HG02571 (cell line): ENCODE measurements around the gene EYA4.

ENCODE experiments used
- ATAC-seq: cut with Tn5 transposase; IDR thresholded peaks from one replicate; pipeline ENCODE4 v1.9.1; 2021; ENCODE audit warnings: mild to moderate bottlenecking, moderate library complexity; ENCODE audit not compliant: unreplicated experiment

EYA4 gene

DNA sequence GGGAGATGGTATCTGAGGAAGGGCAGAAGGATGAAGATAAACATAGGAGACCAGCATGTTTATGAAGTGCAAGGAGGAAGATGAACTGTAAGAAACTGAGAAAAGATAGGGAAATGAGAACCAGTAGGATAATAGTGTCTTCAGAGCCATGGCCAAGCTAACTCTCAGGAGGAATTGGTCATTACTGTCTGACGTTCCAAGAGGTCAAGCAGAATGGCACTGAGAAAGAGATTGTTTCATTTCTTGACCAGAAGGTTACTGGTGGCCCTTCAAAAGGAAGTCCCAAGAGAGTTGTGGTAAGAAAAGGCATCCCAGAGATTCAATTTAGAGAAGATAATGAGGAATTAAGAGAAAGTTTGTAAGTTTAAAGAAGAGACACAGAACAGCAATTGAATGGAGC is 47.5 kb downstream of the EYA4 start:
- ATAC-seq = no peak

DNA sequence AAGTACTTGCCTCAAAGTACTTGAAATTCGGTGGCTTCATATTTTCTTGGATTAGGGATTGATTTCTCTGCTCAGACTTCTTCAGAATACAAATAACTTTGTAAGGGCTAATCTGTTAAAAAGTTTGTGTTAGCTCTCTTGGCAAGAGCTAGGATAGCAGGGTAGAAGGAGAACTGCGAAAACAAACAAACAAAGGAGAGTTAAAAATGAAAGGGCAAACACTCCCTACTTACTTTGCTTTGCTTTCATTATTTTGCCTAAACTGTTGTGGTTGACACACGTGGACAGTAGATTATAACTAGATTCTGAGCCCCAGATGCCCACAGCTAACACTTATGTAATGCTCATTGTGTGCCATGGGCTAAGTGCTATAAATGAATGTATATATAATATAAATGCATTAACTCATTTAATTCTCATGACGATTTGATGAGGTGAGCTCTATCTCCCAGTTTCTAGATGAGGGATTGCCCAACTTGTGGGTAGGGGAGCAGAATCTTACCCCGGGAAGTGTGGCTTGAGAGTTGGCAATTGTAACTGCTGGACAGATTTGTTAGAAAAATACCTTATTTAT is 48.7 kb downstream of the EYA4 start:
- no peak for ATAC-seq

DNA sequence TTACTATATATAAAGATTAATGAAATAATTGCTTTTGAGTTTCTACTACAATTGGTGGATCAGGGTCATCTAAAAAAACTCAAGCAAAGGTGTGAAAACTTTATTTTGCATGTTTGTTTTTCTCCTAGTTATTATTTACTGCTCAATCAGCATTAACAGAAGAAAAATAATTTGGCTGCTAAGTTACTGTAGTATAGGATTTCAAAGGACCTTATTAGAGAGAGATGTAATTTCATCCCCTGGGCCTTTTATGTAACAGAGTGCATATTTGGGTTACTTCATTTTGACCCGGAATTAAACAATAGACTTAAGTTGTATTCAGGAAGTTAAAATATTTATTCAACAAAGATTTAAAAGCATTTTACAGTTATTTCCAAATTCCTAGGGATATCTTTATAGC is 49.8 kb downstream of the EYA4 start:
- no peak for ATAC-seq

DNA sequence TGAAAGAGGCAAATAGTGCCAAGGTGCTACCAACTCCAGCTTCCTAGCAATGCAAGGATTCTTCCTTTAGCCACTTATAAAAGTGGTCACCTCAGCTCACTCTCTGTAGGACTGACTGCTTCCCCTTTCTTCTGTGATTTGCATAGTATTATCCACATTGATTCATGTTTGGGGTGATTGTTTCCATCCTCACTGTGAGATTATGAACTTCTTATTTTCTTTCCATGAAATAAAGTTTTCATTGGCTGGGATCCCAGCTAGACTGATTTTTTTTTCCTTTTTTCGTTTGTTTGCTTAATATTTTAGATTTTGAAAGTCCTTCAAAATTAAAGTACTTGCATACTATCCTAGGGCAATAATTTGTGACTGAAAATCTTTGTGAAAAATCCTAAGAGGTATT is 50.5 kb downstream of the EYA4 start:
- ATAC-seq = no peak

DNA sequence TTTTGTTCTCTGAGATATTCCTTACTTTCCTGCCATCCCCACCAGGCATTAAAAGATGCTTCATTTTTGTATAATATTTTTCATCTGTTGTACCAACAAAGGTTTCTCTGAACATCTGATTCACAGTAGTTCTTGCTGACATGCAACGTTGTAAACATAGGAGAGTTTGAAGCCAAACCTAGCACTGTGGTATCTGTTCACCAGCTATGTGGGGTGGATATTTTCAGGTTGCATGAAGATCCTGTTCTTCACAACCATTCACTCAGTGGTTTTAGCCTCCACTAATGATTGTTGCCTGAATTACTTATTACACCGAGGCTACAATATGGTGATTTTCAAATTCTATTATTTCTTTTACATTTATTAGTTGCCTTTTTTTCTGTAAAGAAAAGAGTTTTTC is 56.5 kb downstream of the EYA4 start:
- ATAC-seq = no peak

DNA sequence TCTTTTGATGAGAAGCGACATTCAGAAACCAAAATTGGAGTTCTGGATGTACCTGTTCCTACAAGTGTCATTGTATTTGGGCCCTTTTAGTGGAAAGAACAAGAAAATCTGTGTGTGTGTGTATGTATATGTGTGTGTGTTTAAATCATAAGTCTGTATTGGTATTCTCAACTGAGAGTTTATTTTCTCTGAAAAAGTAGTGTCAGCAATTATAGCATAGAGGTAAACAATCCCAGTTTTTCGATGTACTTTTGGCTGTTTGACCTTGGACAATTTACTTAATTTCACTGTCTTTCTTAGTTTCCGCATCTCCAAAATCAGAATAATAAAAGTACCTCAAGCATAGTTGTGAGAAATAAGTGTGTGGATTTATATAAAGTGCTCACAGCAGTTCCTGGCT is 57.2 kb downstream of the EYA4 start:
- ATAC-seq = no peak

DNA sequence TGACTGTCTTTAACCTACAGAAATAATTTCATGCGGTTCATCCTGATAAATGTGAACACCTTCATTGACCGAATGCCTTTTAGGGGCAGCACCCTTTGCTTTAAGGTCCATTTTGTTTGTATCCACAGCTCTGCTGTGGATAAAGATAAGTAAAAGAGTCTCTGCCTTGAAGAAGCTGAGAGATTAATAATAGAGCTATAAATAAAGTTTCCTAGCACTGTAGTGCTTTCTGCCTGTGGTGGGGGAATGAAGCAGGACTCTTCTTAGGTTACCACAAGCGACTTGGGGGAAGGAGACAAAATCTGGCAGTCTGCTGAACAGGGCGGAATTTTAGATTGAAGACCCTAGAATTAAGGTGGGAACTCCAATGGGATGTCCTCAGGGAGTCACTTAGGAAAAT is 57.6 kb downstream of the EYA4 start:
- no peak for ATAC-seq

DNA sequence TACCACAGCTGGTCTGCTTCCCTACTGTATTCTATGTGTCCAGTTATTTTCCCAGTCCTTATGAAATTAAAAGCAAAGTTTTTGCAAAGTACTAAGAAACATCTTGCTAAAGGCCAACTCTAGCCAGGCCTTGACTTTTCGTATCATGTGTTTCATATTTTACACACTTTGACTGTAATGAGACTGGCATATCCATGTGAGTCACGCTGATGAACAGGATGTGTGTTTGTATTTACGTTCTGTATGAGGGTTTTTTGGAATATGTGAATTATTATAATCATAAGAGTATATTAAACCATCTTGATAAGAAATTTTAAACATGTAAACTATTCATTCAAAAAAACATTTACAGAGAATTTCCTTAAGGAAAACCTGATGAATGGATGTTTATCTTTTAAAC is 59.7 kb downstream of the EYA4 start:
- ATAC-seq = no peak

DNA sequence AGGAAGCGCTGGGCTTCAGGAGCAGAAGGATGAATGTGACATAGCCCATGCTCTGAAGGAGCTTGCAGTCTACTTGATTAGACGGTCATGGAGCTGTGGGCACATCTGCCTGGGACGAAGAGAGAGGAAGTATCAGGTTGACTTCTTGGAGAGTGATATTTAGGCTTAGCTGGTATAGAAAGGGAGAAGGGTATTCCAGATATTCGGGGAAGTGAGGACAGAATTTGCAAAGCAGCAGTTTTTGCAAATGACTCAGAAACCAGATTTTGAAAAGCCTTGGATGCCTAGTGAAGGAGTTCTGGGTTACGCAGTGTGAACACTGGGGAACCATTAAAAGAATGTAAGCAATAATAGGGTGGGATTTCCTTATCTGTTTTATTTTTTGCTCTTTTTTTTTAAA is 60.7 kb downstream of the EYA4 start:
- no peak for ATAC-seq

DNA sequence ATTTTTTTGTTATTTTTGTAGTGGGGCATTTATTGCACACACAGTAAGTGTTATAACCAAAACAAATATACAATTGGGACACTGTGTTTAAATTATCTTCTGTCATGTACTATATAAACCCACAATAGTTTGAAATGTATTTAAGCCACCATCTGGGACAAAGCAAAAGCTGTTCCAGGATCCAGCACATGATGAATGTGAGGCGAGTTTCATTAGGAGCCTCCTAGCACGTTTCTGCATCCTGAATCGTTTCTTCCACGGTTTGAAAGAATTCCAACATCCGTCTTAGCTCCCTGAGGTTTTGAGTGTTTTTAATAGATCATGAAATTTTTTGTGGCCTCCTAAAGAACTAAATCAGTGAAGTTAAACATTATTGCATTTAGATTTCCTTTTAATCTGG is 65.8 kb downstream of the EYA4 start:
- no peak for ATAC-seq

DNA sequence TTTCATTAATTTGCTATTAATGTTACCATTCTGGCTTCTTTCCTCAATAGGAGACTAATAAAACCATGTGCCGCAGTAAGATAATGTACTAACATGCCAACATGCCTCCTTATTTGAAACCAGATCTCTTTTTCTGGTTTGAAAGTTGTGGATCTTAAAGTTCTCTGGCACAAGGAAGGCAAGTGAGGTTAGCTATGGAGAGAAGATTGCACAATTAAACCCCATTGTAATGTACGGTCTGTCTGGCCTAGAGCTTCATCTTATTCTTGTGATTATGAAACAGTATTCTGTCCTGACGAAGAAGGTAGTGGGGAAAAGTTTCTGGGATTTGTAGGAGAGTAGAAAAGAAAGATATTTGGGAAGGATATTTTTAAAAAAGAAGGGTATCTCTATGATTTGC is 68.4 kb downstream of the EYA4 start:
- ATAC-seq = no peak

DNA sequence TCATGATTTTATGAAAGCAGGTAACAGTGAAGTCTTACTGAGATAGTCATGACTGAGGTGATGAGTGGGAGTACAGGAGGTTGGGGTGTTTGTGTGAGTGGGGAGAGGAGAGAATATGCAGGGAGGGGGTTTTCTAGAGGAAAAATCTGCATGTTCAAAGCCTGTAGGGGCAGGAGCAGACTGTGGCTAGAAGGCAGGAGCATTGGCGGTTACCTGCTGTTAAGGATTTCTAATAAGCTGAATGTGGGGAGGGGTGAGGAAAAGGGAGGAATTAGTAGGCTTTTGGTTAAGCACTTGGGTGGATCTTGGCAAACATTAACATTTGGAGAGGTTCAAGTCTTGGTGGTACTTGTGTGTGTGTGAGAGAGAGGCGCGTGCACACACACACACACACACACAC is 70.8 kb downstream of the EYA4 start:
- ATAC-seq = no peak

DNA sequence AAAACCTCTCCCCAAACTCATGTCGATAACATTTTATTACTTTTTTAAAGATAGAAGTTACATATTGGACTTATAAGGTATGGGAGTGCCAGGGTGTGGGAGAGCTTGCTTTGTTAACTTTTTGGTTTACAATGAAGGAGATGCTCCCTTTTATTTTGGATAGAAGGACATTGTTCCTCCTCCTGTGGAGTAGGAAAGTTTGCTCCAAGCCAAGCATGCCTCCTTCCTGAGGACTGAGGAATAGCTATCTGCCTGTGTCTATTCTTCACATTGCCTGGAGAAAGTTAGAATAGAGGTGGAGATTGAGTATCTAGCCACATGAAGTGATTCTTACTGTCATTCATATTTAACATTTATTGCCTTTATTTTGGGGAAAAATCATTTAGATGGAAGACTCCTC is 71.9 kb downstream of the EYA4 start:
- no peak for ATAC-seq

DNA sequence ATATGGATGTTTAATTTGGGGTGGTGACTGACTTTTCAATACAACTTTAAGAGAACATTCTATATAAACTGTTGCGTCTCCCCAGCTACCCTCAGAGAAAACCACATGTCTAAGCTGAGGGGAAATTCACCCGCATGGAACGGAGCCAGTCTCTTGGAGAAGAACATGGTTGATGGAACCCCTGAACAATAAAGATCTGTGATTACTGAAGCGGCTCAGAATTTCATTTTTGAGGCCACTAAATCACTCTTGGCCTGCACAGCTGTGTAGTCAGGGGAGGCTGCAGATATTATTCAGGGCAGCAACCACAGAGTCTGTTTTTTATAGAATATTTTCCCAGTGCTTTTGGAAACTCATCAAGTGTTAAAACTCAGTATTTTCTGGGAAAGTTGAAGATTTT is 73.8 kb downstream of the EYA4 start:
- ATAC-seq = no peak

DNA sequence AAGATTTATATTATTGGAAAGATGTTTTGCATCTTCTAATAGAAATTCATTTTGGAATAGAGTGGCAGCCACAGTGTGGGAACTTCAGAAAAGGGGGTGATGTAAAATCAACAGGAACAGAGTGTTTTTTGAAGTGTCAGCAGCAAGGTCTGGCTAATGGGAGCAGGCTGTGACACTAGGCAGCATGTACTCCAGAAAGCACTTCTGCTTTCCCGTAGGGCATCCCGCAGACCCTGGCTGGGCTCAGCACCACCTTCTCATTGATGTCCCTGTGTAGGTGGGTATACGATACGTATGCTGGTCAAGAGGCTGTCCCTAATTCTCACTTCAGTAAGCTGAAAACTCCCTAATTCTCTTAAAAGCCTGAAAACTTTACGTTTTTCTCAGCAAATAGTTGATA is 74.7 kb downstream of the EYA4 start:
- no peak for ATAC-seq

DNA sequence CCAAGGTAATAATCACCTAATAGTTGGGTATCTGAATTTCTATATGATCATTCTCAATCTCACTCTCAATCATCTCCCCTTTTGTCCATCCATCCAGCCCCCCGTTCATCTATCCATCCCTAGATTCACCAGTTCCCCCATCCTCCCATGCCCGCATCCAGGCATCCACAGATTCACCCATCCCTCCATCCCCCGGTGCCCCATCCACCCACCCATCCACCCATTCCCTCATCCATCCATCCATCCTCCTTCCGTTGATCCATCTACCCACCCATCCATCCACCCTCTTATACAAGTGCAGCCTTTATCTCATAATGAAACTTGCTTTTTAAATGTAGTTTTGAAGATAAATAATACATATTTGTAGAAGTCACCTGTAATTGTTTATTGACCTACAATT is 76.5 kb downstream of the EYA4 start:
- no peak for ATAC-seq

DNA sequence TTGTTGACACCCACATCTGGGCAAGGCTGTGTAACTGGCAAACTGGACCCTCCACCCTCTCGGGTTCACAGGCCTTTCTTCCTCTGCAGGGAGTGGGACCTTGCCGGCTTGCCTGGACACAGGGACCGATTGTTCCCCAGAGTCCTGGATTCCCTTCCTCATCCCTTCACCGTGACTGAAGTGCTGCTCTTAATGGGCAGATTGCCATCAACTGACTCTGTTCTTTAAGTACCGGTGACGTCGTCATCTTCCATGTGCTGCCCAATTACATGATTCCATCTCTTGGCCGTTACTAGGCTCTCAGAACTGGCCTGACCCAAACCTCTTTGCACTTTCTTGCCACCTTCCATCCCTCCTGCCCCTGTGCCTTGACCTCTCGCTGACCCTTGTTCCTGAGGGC is 85.4 kb downstream of the EYA4 start:
- ATAC-seq = no peak

DNA sequence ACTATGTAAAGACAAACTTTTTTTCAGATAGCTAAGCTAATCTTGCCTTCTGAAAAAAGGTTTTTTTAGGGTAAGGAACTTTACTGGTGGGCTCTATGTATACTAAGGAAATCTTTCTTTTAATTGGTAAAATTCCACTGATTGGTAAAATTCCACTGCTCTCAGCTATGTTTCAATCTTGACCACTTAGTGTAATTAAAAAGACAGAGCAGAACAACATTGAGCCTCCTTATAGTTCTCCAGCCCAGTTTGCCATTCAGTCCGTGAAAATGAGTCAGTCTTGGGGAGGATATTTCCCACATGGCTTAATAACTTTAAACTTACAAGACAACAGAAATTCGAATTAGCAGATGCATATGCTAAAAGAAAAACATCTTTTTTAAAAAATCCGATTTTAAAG is 92.7 kb downstream of the EYA4 start:
- no peak for ATAC-seq

DNA sequence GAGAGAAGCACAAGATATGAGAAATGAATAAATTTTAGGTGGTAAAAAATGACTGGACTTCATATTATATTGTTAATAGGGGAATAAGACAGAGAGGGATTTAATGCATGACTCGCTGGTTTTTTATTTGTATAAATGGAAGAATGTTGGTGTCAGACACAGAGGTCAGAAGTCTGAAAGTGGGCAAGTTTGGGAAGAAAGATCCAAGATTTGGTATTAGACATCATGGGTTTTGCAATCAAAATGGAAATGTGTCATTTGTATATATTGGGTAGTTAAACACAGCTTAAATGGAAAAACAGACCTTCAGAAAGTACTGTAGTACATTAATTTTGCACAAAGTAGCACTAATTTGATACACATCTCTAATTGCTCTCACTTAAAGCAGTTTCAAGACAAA is 96.2 kb downstream of the EYA4 start:
- ATAC-seq = no peak

DNA sequence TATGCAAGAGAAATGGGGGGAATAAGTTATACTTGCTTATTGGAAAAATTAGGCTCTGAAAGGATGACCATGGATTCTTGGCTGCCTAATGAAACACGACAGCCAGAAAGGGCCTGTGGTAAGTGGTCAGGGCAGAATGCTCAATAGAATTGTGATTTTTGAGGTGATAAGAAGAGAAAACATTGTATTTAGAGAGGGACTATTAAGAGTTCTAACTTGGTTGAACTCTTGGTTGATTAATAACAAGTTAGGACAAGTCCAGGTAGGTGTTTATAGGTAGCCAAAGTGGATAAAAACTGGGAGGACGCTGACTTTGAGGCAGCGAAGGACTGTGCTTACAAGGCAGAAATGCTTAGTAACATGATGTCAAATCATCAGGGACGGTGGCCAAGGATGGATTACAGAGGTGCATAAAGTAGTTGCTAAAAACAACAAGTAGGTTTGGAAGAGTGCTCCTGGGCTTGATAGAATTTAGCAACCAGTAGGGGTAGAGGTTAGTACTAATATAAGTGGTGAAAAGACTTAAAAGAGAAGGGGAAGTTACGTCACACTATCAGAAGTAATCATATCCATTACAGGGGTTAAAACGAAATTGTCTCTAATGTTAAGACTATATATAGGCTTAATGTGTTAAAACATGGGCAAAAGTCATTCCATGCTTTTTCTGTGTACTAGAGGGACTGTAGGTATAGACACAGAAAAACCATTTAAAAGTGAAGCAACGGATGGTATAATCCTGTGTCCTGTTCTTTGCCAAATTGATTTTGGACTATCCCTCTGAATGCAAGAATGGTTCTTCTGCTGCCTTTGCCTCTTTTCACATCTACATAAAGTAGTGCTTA is 98.6 kb downstream of the EYA4 start:
- ATAC-seq = no peak

DNA sequence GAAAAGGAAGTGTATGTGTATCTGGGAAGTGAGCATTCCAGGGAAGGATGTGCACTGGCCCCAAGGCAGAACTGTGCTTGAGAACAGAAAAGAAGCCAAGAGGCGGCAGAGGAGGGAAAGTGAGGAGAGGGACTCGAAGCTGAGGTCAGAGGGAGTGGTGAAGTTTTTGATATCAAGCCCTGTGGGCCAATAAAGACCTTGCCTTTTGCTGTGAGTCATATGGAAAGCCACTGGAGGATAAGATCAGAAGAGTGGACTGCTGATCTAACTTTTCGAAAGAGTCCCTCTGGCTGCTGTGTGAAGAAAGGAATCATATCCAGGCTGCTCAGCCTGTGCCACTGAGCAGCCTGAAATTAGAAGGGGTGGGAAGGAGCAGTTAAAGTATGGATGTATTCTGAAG is 99.4 kb downstream of the EYA4 start:
- no peak for ATAC-seq

DNA sequence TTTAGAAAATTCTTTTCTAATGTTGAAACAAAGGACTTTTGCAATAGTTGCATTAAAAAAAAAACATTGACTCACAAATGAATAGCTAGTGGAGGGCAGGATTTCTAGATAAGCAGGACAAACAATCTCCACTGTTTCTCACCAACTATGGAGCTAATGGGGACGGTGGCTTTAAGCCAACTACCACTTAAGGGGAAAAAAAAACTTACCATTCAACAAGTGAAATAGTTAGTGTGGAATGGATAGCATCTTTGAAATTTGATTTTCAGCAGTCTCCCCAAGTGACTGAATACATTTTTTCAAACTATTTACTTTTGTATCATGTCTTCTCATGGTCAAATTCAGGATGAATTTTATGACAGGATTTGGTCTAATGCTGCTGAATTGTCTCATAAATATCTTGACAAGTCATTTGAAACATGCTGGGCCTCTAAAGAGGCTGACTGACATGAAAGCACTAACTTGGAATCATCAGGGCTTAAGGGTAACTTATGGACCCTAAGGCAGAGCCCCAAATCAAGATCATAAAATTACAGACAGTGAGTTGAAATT is 100.5 kb downstream of the EYA4 start:
- ATAC-seq = no peak

DNA sequence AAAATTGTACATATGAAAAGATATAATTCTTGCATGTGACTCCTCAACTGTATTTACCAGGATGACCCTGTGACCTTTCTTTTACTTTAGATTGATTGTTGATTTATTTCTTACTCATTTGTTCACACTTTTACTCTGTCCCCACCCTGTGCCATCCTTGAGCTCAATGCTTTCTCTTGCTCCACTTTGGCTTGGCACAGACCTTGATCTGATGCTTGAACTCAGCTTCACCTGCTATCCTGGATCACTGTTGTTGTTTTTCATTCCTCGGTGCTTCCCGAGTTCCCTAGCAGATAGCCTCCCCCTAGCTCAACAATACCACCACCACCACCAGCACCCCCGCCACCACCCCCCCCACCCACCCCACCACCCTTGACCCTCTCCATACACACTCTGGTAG is 102.1 kb downstream of the EYA4 start:
- ATAC-seq = no peak
